Measurements from ENCODE around the gene EPM2A. TPM values are rescaled to one million over a fixed set of nuclear protein-coding genes. Genes with fewer than 3 reads are reported as not detected.

Gene EPM2A
- polyA plus RNA-seq, 1 donor from 2014 or later, result 15.4 TPM

GRCh38 chr6:145627451-145627850, 107.9 kb downstream of the EPM2A start:
- H2AFZ ChIP-seq (ENCODE audit: low read depth, low read length), result no peak overlapping the region
- H3K9me2 ChIP-seq (ENCODE audit: insufficient read depth, low read length), result no peaks in the 10 kb centered on the region
- no peaks in the 10 kb centered on the region for H4K20me1 ChIP-seq (ENCODE audit: insufficient read depth)
- H3K4me3 ChIP-seq (ENCODE audit: low read length), result no peak overlapping the region
- H3F3A ChIP-seq (ENCODE audit: insufficient read depth, low read length, poor library complexity, severe bottlenecking), result no peaks in the 10 kb centered on the region
- H3K36me3 ChIP-seq (ENCODE audit: insufficient read depth, low read length), result no peaks in the 10 kb centered on the region
- TF ChIP-seq MXI1 (conservative IDR thresholded peaks at IDR 0.05; ENCODE audit: poor library complexity, severe bottlenecking), result no peak
- TF ChIP-seq POLR2AphosphoS5 (IDR thresholded peaks at IDR 0.05), result no peak
- TF ChIP-seq TAF1 (IDR thresholded peaks at IDR 0.05; ENCODE audit: low read depth), result no peak
- TF ChIP-seq EZH2 (IDR thresholded peaks at IDR 0.05; ENCODE audit: borderline replicate concordance, insufficient read depth, low read length, poor library complexity, severe bottlenecking), result no peak
- TF ChIP-seq REST (IDR thresholded peaks at IDR 0.05; ENCODE audit: borderline replicate concordance), result no peak
- no peak for TF ChIP-seq CTCF (IDR thresholded peaks at IDR 0.05; ENCODE audit: poor library complexity, severe bottlenecking)
- no peak for TF ChIP-seq EP300 (conservative IDR thresholded peaks at IDR 0.05; ENCODE audit: poor library complexity, severe bottlenecking)
- TF ChIP-seq SMC3 (conservative IDR thresholded peaks at IDR 0.05; ENCODE audit: poor library complexity), result no peak
- TF ChIP-seq RAD21 (conservative IDR thresholded peaks at IDR 0.05), result no peak
- no peak overlapping the region for H3K9ac ChIP-seq (ENCODE audit: low read length)
- H3K27me3 ChIP-seq (ENCODE audit: insufficient read depth, low read depth, low read length), result no peaks in the 10 kb centered on the region
- H3K79me2 ChIP-seq (replicated peaks; ENCODE audit: insufficient read depth, low read length), result no peaks in the 10 kb centered on the region
- H3K27ac ChIP-seq (ENCODE audit: low read length), result no peak overlapping the region
- H3K9me3 ChIP-seq (ENCODE audit: low read length), result no peaks in the 10 kb centered on the region
- no peak overlapping the region for H3K4me2 ChIP-seq (ENCODE audit: low read length)

- TF ChIP-seq EZH2 (IDR thresholded peaks at IDR 0.05; ENCODE audit: borderline replicate concordance, insufficient read depth, low read length, poor library complexity, severe bottlenecking), result no peak
- TF ChIP-seq MXI1 (conservative IDR thresholded peaks at IDR 0.05; ENCODE audit: poor library complexity, severe bottlenecking), result no peak
- TF ChIP-seq EP300 (conservative IDR thresholded peaks at IDR 0.05; ENCODE audit: poor library complexity, severe bottlenecking), result no peak
- no peak for TF ChIP-seq RAD21 (conservative IDR thresholded peaks at IDR 0.05)
- TF ChIP-seq TAF1 (IDR thresholded peaks at IDR 0.05; ENCODE audit: low read depth), result no peak
- no peak for TF ChIP-seq SMC3 (conservative IDR thresholded peaks at IDR 0.05; ENCODE audit: poor library complexity)
- TF ChIP-seq POLR2AphosphoS5 (IDR thresholded peaks at IDR 0.05), result no peak
- TF ChIP-seq CTCF (IDR thresholded peaks at IDR 0.05; ENCODE audit: poor library complexity, severe bottlenecking), result no peak
- TF ChIP-seq REST (IDR thresholded peaks at IDR 0.05; ENCODE audit: borderline replicate concordance), result no peak
- no peaks in the 10 kb centered on the region for H3F3A ChIP-seq (ENCODE audit: insufficient read depth, low read length, poor library complexity, severe bottlenecking)
- no peak overlapping the region for H2AFZ ChIP-seq (ENCODE audit: low read depth, low read length)
- H3K27ac ChIP-seq (ENCODE audit: low read length), result no peak overlapping the region
- H4K20me1 ChIP-seq (ENCODE audit: insufficient read depth), result no peaks in the 10 kb centered on the region
- H3K27me3 ChIP-seq (ENCODE audit: insufficient read depth, low read depth, low read length), result no peaks in the 10 kb centered on the region
- no peaks in the 10 kb centered on the region for H3K36me3 ChIP-seq (ENCODE audit: insufficient read depth, low read length)
- H3K79me2 ChIP-seq (replicated peaks; ENCODE audit: insufficient read depth, low read length), result no peaks in the 10 kb centered on the region
- no peaks in the 10 kb centered on the region for H3K9me2 ChIP-seq (ENCODE audit: insufficient read depth, low read length)
- H3K4me3 ChIP-seq (ENCODE audit: low read length), result no peak overlapping the region
- H3K9me3 ChIP-seq (ENCODE audit: low read length), result no peaks in the 10 kb centered on the region
- H3K4me2 ChIP-seq (ENCODE audit: low read length), result no peak overlapping the region
- H3K9ac ChIP-seq (ENCODE audit: low read length), result no peak overlapping the region
Measured at GRCh38 chr6:145626857-145627256, 108.5 kb downstream of the EPM2A start.
